ENCODE measurements around the gene ATP6V1G2.

Gene ATP6V1G2

DNA sequence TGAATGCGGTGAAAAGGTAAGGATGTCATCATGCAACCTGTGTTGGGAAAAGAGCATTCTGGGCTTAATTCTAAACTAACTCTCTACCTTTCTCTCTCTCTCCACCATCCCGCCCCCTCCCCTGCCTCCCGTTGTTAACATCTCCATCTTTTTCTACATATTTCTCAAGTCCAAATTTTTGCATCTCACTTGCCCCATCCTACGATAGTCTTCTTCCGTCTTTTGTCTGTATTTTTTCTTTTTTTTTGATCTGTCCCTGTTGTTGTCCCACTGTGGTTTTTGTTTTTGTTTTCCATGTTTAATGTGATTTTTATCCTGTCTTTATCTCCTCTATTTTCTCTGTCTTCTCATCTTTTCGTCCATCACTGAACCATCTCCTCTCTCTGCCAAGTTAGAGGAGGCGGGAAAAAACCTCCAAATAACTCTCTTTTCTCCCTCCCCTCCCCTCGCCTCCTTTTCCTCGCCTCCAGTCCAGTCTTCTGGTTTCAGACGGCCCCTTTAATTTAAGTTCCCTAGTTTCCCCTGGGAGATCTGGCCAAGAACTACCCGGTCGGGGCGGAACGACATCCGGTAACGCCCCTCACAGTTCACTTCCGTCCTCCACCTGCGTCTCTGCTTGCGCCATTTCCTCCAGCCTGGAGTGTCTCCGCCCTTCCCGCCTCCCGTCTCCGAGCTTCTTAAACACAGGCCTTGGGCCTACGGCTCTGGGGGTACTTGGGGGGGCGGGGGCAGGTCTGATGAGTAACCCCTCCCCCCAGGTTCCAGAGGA lies 734 bp upstream of the ATP6V1G2 start, which contains the start of gene NFKBIL1:
Gene NFKBIL1, plus strand, starts transcription at position 651 of the 769 bp plus-strand sequence. Its CDS starts 87 bp downstream, at position 738.
- H3K4me3 ChIP-seq (ENCODE audit: low read depth, low read length): peak within 1 kb of the TSS; percentile 65
- peak; percentile 100 for DNase-seq (ENCODE audit: low read depth)
- TF ChIP-seq, protein P1, sequence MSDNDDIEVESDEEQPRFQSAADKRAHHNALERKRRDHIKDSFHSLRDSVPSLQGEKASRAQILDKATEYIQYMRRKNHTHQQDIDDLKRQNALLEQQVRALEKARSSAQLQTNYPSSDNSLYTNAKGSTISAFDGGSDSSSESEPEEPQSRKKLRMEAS (IDR thresholded peaks at IDR 0.05; ENCODE audit: low read depth, low read length): no peak; the same call in 1 of the 2 replicates
- TF ChIP-seq MYC (IDR thresholded peaks at IDR 0.05; ENCODE audit: low read depth, low read length) (peak; percentile 74), POLR2A (IDR thresholded peaks at IDR 0.05; ENCODE audit: extremely low read depth, insufficient read length) (peak; percentile 28)
- TF ChIP-seq, protein P2, sequence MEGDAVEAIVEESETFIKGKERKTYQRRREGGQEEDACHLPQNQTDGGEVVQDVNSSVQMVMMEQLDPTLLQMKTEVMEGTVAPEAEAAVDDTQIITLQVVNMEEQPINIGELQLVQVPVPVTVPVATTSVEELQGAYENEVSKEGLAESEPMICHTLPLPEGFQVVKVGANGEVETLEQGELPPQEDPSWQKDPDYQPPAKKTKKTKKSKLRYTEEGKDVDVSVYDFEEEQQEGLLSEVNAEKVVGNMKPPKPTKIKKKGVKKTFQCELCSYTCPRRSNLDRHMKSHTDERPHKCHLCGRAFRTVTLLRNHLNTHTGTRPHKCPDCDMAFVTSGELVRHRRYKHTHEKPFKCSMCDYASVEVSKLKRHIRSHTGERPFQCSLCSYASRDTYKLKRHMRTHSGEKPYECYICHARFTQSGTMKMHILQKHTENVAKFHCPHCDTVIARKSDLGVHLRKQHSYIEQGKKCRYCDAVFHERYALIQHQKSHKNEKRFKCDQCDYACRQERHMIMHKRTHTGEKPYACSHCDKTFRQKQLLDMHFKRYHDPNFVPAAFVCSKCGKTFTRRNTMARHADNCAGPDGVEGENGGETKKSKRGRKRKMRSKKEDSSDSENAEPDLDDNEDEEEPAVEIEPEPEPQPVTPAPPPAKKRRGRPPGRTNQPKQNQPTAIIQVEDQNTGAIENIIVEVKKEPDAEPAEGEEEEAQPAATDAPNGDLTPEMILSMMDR (IDR thresholded peaks at IDR 0.05; ENCODE audit: low read depth, low read length): no peak

DNA sequence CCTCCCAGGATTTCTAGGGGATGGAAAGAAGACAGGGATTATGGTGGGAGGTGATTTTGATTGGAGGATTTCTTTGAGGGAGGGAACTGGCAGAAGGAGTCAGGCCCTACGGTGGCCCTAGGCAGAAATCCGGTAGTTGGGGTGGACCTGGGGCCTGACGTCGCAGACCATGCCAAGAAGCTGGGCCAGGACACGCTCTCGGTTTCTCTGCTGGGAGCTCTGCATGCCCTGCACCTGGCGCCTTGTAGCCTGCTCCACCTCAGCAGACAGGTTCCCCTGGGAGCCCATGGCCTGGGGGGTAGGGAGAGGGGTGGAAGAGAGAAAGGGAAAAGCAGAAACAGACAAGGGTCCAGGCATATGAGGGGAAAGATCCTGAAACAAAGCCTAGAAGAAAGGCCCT lies 1.1 kb downstream of the ATP6V1G2 start:
- no peak for DNase-seq (ENCODE audit: low read depth)
- TF ChIP-seq MYC (IDR thresholded peaks at IDR 0.05; ENCODE audit: low read depth, low read length) (no peak), POLR2A (IDR thresholded peaks at IDR 0.05; ENCODE audit: extremely low read depth, insufficient read length) (no peak)
- TF ChIP-seq, protein P1 (IDR thresholded peaks at IDR 0.05; ENCODE audit: low read depth, low read length): no peak
- TF ChIP-seq, protein P2 (IDR thresholded peaks at IDR 0.05; ENCODE audit: low read depth, low read length): no peak
- H3K4me3 ChIP-seq (ENCODE audit: low read depth, low read length): no peak overlapping the region

DNA sequence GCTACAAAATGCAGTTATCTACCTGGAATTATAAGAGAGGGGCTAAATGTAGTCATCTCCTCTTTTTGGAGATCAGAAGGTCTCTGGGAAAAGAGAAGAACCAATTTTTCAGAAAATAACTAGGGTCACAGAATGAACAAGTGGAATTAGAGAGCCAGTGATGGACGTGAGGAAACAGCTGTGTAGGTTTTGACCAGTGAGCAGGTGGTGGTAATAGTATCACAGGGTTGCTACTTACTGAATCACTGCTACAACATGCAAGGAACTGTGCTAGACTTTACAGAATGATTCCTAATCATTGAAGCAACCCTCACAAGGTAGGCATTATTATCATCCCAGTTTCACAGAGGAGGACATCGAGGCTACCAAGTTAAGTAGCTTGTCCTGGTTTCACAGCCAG lies 1.7 kb downstream of the ATP6V1G2 start:
- no peak for DNase-seq (ENCODE audit: low read depth)
- H3K4me3 ChIP-seq (ENCODE audit: low read depth, low read length): no peak overlapping the region
- TF ChIP-seq, protein P1 (IDR thresholded peaks at IDR 0.05; ENCODE audit: low read depth, low read length): no peak
- TF ChIP-seq MYC (IDR thresholded peaks at IDR 0.05; ENCODE audit: low read depth, low read length) (no peak), POLR2A (IDR thresholded peaks at IDR 0.05; ENCODE audit: extremely low read depth, insufficient read length) (no peak)
- TF ChIP-seq, protein P2 (IDR thresholded peaks at IDR 0.05; ENCODE audit: low read depth, low read length): no peak

DNA sequence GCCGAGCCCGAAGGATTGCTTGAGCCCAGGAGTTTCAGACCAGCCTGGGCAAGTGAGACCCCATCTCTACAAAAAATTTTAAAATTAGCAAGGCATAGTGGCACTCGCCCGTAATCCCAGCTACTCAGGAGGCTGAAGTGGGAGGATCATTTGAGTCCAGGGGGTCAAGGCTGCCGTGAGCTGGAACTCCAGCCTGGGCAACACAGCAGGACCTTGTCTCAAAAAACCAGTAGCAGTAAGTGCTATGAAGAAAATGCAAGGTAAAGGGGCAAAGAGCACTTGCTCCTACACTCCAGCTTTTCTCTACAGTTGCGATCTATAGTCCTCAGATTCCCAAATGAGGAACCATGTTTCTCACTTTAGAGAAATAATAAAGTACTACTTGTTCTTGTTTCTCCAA lies 2.8 kb downstream of the ATP6V1G2 start:
- peak overlapping the region; percentile 92 for H3K4me3 ChIP-seq (ENCODE audit: low read depth, low read length)
- TF ChIP-seq, protein P2 (IDR thresholded peaks at IDR 0.05; ENCODE audit: low read depth, low read length): no peak
- no peak for TF ChIP-seq MYC (IDR thresholded peaks at IDR 0.05; ENCODE audit: low read depth, low read length)
- TF ChIP-seq POLR2A (IDR thresholded peaks at IDR 0.05; ENCODE audit: extremely low read depth, insufficient read length): no peak
- TF ChIP-seq, protein P1 (IDR thresholded peaks at IDR 0.05; ENCODE audit: low read depth, low read length): no peak
- no peak for DNase-seq (ENCODE audit: low read depth)

DNA sequence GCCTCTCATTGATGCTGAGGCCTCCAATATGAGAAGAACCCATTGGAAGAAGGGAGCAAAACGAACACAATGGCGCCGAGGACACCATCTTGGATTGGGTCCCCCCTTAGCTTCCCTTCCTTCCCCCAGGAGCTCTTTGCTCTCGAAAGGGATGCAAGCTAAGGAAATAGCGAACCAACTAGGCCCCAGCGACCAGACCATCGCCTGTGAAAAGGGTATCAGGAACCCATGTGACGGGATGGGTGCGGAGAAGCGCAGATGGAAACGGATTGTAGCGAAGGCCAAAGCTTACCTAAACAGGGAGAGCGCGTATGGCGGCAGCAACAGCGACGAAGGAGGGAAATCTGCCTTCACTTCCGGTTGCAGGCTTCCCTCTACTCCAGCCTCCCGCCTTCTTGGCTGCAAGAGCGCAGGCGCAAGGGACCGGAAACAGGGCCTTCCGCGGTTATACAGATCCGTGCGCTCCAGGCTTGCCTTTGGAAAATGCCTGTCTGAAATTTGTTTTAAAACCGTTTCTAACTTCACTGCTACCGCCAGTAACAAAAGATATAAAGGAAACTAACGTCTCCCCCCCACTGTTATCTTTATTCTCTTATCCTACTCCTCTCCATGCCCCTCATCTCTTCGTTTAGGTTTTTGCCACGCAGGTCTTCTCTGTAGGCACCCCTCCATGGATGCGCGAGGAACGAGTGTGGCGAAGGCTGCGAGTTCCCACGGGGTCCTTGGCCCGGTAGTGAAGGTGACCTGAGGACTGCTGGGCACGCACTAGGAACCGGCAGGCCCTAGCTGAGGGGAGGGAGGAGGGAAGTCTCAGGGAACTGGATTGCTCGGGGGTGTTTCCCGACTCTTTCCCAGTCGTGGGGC lies 4.5 kb downstream of the ATP6V1G2 start, which contains the start of gene DDX39B:
Gene DDX39B, minus strand, starts transcription at position 346 of the 864 bp plus-strand sequence. CDS start 1,471 bp downstream, outside the sequence.
- peak; percentile 99 for DNase-seq (ENCODE audit: low read depth)
- TF ChIP-seq, protein P1 (IDR thresholded peaks at IDR 0.05; ENCODE audit: low read depth, low read length): peak; percentile 52; the same call in 1 of the 2 replicates
- TF ChIP-seq MYC (IDR thresholded peaks at IDR 0.05; ENCODE audit: low read depth, low read length) (peak; percentile 89), POLR2A (IDR thresholded peaks at IDR 0.05; ENCODE audit: extremely low read depth, insufficient read length) (peak; percentile 89)
- TF ChIP-seq, protein P2 (IDR thresholded peaks at IDR 0.05; ENCODE audit: low read depth, low read length): no peak
- peak within 1 kb of the TSS; percentile 92 for H3K4me3 ChIP-seq (ENCODE audit: low read depth, low read length)
